CD4-positive, alpha-beta T cell (primary cell): Measurements from ENCODE around the gene SRPRB. TPM values are rescaled to one million over a fixed set of nuclear protein-coding genes. Genes with fewer than 3 reads are reported as not detected.

Source experiments
- ATAC-seq: fragments of 200-7000 bp; cut with Tn5 transposase; one replicate; pipeline ENCODE4 v1.10.0; 2022; ENCODE audit warnings: mild to moderate bottlenecking; ENCODE audit not compliant: poor library complexity
- CTCF ChIA-PET: fragments of 350-600 bp; sonication (Branson Sonifier 250); formaldehyde crosslinking; loops from one replicate; lab custom pipeline; 2021; ENCODE audit warnings: antibody characterized with exemption, inconsistent platforms; lab: Charles Lee
- POLR2A ChIA-PET: fragments of 350-600 bp; sonication (Branson Sonifier 250); formaldehyde crosslinking; loops from one replicate; lab custom pipeline; 2021; ENCODE audit warnings: antibody characterized with exemption, inconsistent platforms; lab: Charles Lee
- DNase-seq, 14 experiments: peaks; one replicate each; pipeline ENCODE4 v3.0.0-alpha.2; 2013 to 2020; ENCODE audit warnings: mixed read lengths in 2 of 14
- H3K27ac ChIP-seq, 2 donors: one replicate each; pipeline versions ENCODE4 v1.5.1 to v1.7.0; 2013; ENCODE audit warnings: low read length in 2 of 2, low read depth in 1 of 2, mild to moderate bottlenecking in 1 of 2
- H3K27me3 ChIP-seq, 2 experiments: 1 replicate in 1 of 2; 2 replicates in 1 of 2; pipeline versions ENCODE4 v1.6.1 to v1.7.0; 2013; ENCODE audit warnings: low read length in 2 of 2, control low read depth in 1 of 2, mild to moderate bottlenecking in 1 of 2, moderate library complexity in 1 of 2; ENCODE audit not compliant: insufficient read depth in 2 of 2, control insufficient read depth in 1 of 2
- H3K36me3 ChIP-seq: one replicate; pipeline ENCODE4 v1.6.1; 2013; ENCODE audit warnings: low read length, control low read depth; ENCODE audit not compliant: insufficient read depth
- H3K4me1 ChIP-seq: one replicate; pipeline ENCODE4 v1.6.1; 2013; ENCODE audit warnings: low read length, control low read depth; ENCODE audit not compliant: insufficient read depth
- H3K4me3 ChIP-seq: one replicate; pipeline ENCODE4 v1.5.1; 2013; ENCODE audit warnings: mild to moderate bottlenecking, low read length, moderate library complexity
- H3K9me3 ChIP-seq, 2 experiments: 1 replicate in 1 of 2; 2 replicates in 1 of 2; pipeline versions ENCODE4 v1.6.1 to v1.7.0; 2013; ENCODE audit warnings: low read length in 2 of 2, mild to moderate bottlenecking in 2 of 2, control low read depth in 1 of 2, moderate library complexity in 1 of 2; ENCODE audit not compliant: control insufficient read depth in 1 of 2, insufficient read depth in 1 of 2
- H3K27ac Mint-ChIP-seq: one replicate; pipeline ENCODE4 v1.8.0; 2020; ENCODE audit warnings: mixed read lengths
- H3K27me3 Mint-ChIP-seq: one replicate; pipeline ENCODE4 v1.8.0; 2021; ENCODE audit warnings: mixed read lengths
- H3K36me3 Mint-ChIP-seq: one replicate; pipeline ENCODE4 v1.8.0; 2021; ENCODE audit warnings: low read depth, mixed read lengths
- H3K4me1 Mint-ChIP-seq: one replicate; pipeline ENCODE4 v1.8.0; 2021; ENCODE audit warnings: low read depth, mixed read lengths
- H3K4me3 Mint-ChIP-seq: one replicate; pipeline ENCODE4 v1.8.0; 2020; ENCODE audit warnings: mild to moderate bottlenecking, mixed read lengths
- H3K9me3 Mint-ChIP-seq: one replicate; pipeline ENCODE4 v1.8.0; 2020; ENCODE audit warnings: mixed read lengths
- CTCF ChIP-seq: fragments of 200-600 bp; IDR thresholded peaks from one replicate; pipeline ENCODE4 v1.8.0; 2022; ENCODE audit warnings: antibody characterized with exemption, mild to moderate bottlenecking
- intact Hi-C, 2 experiments: fragments of 100-400 bp; cut with DNase I in 1 of 2; cut with micrococcal nuclease in 1 of 2; formaldehyde crosslinking; loops; one replicate each; pipeline versions ENCODE4 v1.15.1 to v1.9.0; 2023 to 2025; cut with DNase I, micrococcal nuclease
- total RNA-seq, 174 experiments: library from RNA in 2 of 174; stranded (reverse) in 2 of 174; gene quantifications; one replicate each; pipeline ENCODE4 v1.2.3 and lab custom pipeline; 2021 to 2026

Gene SRPRB
- total RNA-seq, 2 experiments from 2014 or later = 19.1 to 19.9 TPM

GRCh38 chr3:133849346-133849745, 43.7 kb downstream of the SRPRB start:
- DNase-seq (no peak), ATAC-seq (no peak)
- Histone ChIP-seq H3K9me3 (no peaks in the 10 kb centered on the region), H3K27me3 (no peaks in the 10 kb centered on the region), H3K27ac (no peak overlapping the region), H3K4me1 (no peaks in the 10 kb centered on the region), H3K36me3 (no peaks in the 10 kb centered on the region), H3K4me3 (no peak overlapping the region)
- no peak overlapping the region for H3K27ac Mint-ChIP-seq
- TF ChIP-seq CTCF = no peak
- no peaks in the 10 kb centered on the region for H3K36me3 Mint-ChIP-seq
- H3K4me3 Mint-ChIP-seq = no peak overlapping the region
- ChIA-PET POLR2A (no interaction called here), CTCF (no interaction called here)
- intact Hi-C loops = no loop called here
- no peaks in the 10 kb centered on the region for H3K4me1 Mint-ChIP-seq
- no peaks in the 10 kb centered on the region for H3K9me3 Mint-ChIP-seq
- no peaks in the 10 kb centered on the region for H3K27me3 Mint-ChIP-seq

- Mint-ChIP-seq H3K4me3 (no peak overlapping the region), H3K9me3 (no peaks in the 10 kb centered on the region), H3K36me3 (no peaks in the 10 kb centered on the region), H3K4me1 (no peaks in the 10 kb centered on the region), H3K27me3 (no peaks in the 10 kb centered on the region), H3K27ac (no peak overlapping the region)
- POLR2A ChIA-PET = no interaction called here
- H3K36me3 ChIP-seq = no peaks in the 10 kb centered on the region
- H3K27me3 ChIP-seq = no peaks in the 10 kb centered on the region
- H3K4me1 ChIP-seq = no peaks in the 10 kb centered on the region
- CTCF ChIA-PET = no interaction called here
- no peak for ATAC-seq
- DNase-seq = no peak
- intact Hi-C loops = no loop called here
- TF ChIP-seq CTCF = no peak
- no peaks in the 10 kb centered on the region for H3K9me3 ChIP-seq
- no peak overlapping the region for H3K4me3 ChIP-seq
- H3K27ac ChIP-seq = no peak overlapping the region
Measured at GRCh38 chr3:133850034-133850433, 44.4 kb downstream of the SRPRB start.

GRCh38 chr3:133851266-133851906, 45.8 kb downstream of the SRPRB start:
- Histone ChIP-seq H3K27me3 (no peaks in the 10 kb centered on the region), H3K4me3 (no peak overlapping the region), H3K4me1 (no peaks in the 10 kb centered on the region), H3K9me3 (no peaks in the 10 kb centered on the region), H3K27ac (no peak overlapping the region), H3K36me3 (no peaks in the 10 kb centered on the region)
- DNase-seq (no peak), ATAC-seq (no peak)
- intact Hi-C loops = no loop called here
- H3K4me3 Mint-ChIP-seq = no peak overlapping the region
- no peak for TF ChIP-seq CTCF
- no peaks in the 10 kb centered on the region for H3K36me3 Mint-ChIP-seq
- no peaks in the 10 kb centered on the region for H3K9me3 Mint-ChIP-seq
- CTCF ChIA-PET = no interaction called here
- no peaks in the 10 kb centered on the region for H3K4me1 Mint-ChIP-seq
- POLR2A ChIA-PET = no interaction called here
- no peak overlapping the region for H3K27ac Mint-ChIP-seq
- no peaks in the 10 kb centered on the region for H3K27me3 Mint-ChIP-seq
